Activated CD4-positive, alpha-beta T cell treated with anti-CD3 and anti-CD28 coated beads for 36 hours (primary cell): ENCODE measurements around the gene SERP2. TPM values are rescaled to one million over a fixed set of nuclear protein-coding genes. Genes with fewer than 3 reads are reported as not detected.

Experiments used
- ATAC-seq: fragments of 200-7000 bp; cut with Tn5 transposase; one replicate; pipeline ENCODE4 v1.10.0; 2021; ENCODE audit warnings: mild to moderate bottlenecking, moderate library complexity
- CTCF ChIA-PET: fragments of 350-600 bp; sonication (Branson Sonifier 250); formaldehyde crosslinking; loops from one replicate; lab custom pipeline; 2021; ENCODE audit warnings: antibody characterized with exemption; lab: Charles Lee
- POLR2A ChIA-PET: fragments of 350-600 bp; sonication (Branson Sonifier 250); formaldehyde crosslinking; loops from one replicate; lab custom pipeline; 2021; ENCODE audit warnings: antibody characterized with exemption, inconsistent platforms; lab: Charles Lee
- DNase-seq: peaks from one replicate; pipeline ENCODE4 v3.0.0-alpha.2; 2020
- H3K27ac Mint-ChIP-seq: one replicate; pipeline ENCODE4 v1.8.0; 2021; ENCODE audit warnings: mixed read lengths
- H3K27me3 Mint-ChIP-seq: one replicate; pipeline ENCODE4 v1.8.0; 2021; ENCODE audit warnings: mixed read lengths
- H3K36me3 Mint-ChIP-seq: one replicate; pipeline ENCODE4 v1.8.0; 2021; ENCODE audit warnings: low read depth, mixed read lengths
- H3K4me1 Mint-ChIP-seq: one replicate; pipeline ENCODE4 v1.8.0; 2021; ENCODE audit warnings: mixed read lengths
- H3K4me3 Mint-ChIP-seq: one replicate; pipeline ENCODE4 v1.8.0; 2021; ENCODE audit warnings: mild to moderate bottlenecking, moderate library complexity, mixed read lengths
- H3K9me3 Mint-ChIP-seq: one replicate; pipeline ENCODE4 v1.8.0; 2021; ENCODE audit warnings: low read depth, mixed read lengths
- intact Hi-C, 2 experiments: fragments of 100-400 bp; cut with DNase I in 1 of 2; cut with micrococcal nuclease in 1 of 2; formaldehyde crosslinking; loops; one replicate each; pipeline versions ENCODE4 v1.14.2 to v1.15.1; 2022 to 2024; cut with DNase I, micrococcal nuclease
- total RNA-seq, 2 experiments: library from RNA; stranded (reverse); gene quantifications; one replicate each; pipeline ENCODE4 v1.2.3, GENCODE V29; 2021

SERP2 gene
- total RNA-seq, 2 experiments from 2014 or later, result 0.63 to 0.98 TPM

DNA sequence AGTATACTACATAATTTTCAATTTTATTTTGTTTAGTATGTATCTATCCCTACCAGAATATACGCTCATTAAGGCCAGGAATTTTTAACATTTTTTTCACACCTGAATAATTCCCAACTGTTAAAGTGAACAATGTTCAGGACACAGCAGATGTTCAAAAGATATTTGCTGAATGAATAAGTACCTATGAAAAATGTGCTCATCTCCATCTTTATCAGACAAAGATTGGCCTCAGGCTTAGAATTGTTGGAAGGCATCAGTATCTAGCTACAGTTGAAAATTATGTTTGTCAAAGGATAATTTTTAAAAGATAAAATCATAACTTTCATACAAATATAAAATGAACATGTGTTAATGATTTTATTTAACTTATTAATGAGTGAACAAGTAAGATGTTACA is 30.9 kb upstream of the SERP2 start:
- ChIA-PET POLR2A (no interaction called here), CTCF (no interaction called here)
- intact Hi-C loops, result no loop called here
- no peaks in the 10 kb centered on the region for H3K9me3 Mint-ChIP-seq
- peaks cover 3% of the 10 kb centered on the region for H3K27me3 Mint-ChIP-seq
- H3K36me3 Mint-ChIP-seq, result no peaks in the 10 kb centered on the region
- no peak for ATAC-seq
- no peak for DNase-seq
- no peak overlapping the region for H3K4me3 Mint-ChIP-seq
- H3K4me1 Mint-ChIP-seq, result no peaks in the 10 kb centered on the region
- H3K27ac Mint-ChIP-seq, result no peak overlapping the region

DNA sequence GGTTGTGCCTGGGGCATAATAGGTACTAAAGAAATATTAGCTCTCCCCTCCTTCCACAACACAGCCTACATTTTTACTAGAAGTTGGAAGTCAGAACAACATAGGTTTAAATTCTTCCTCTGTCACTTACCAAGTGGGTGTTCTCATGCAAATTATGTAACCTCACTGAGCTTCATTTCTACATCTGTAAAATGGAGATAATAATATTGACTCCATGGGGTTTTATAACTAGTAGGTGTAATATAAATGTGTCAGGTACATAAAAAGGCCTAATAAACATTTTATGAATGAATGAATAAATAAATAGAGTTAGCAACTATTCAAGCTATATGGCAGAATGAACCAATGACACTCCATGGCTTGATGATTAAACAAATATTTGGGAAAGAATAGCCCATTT is 27.1 kb upstream of the SERP2 start:
- ATAC-seq (no peak), DNase-seq (no peak)
- no peaks in the 10 kb centered on the region for H3K36me3 Mint-ChIP-seq
- ChIA-PET CTCF (no interaction called here), POLR2A (no interaction called here)
- peaks cover 8% of the 10 kb centered on the region for H3K4me1 Mint-ChIP-seq
- H3K27me3 Mint-ChIP-seq, result peaks cover 3% of the 10 kb centered on the region
- no peak overlapping the region for H3K27ac Mint-ChIP-seq
- H3K4me3 Mint-ChIP-seq, result no peak overlapping the region
- H3K9me3 Mint-ChIP-seq, result no peaks in the 10 kb centered on the region
- intact Hi-C loops, result no loop called here

DNA sequence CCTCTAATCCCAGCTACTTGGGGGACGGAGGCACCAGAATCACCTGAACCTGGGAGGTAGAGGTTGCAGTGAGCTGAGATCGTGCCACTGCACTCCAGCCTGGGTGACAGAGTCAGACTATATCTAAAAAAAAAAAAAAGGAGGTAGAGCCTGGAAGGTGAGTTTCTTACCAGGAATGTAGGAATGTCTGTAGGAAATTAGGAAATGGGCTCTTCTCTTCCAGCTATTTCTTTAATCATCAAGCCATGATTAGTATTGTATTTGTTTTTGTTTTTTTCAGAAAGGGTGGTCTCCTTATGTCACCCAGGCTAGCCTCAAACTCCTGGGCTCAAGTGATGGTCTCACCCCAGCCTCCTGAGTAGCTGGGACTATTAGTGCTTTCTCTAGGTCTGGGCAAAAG is 26.3 kb upstream of the SERP2 start:
- ATAC-seq (no peak), DNase-seq (no peak)
- Mint-ChIP-seq H3K4me3 (no peak overlapping the region), H3K36me3 (no peaks in the 10 kb centered on the region), H3K27me3 (peaks cover 3% of the 10 kb centered on the region), H3K27ac (no peak overlapping the region), H3K9me3 (no peaks in the 10 kb centered on the region), H3K4me1 (peaks cover 13% of the 10 kb centered on the region)
- POLR2A ChIA-PET, result no interaction called here
- intact Hi-C loops, result no loop called here
- CTCF ChIA-PET, result no interaction called here

DNA sequence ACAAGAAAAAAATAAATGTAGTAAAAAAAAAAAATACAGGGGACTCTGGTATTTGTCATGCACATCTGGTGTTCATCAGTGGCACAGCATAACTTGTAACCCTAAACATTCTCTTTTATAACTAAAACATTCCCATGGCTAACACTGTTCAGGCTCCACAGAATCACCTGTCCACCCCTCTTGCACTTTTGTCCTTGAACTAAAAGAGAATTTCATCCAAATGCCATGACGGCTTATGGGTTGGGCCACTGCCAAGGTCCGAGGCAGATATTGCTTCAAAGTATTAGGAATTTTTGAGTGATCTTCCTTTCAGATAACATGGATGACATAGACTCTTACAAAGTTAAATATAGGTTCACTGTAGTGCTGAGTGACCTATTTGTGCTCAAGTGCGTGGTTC is 25.7 kb upstream of the SERP2 start:
- no peaks in the 10 kb centered on the region for H3K36me3 Mint-ChIP-seq
- peaks cover 17% of the 10 kb centered on the region for H3K4me1 Mint-ChIP-seq
- peaks cover 3% of the 10 kb centered on the region for H3K27me3 Mint-ChIP-seq
- ChIA-PET POLR2A (no interaction called here), CTCF (no interaction called here)
- intact Hi-C loops, result no loop called here
- ATAC-seq (no peak), DNase-seq (no peak)
- H3K27ac Mint-ChIP-seq, result no peak overlapping the region
- no peaks in the 10 kb centered on the region for H3K9me3 Mint-ChIP-seq
- H3K4me3 Mint-ChIP-seq, result no peak overlapping the region

DNA sequence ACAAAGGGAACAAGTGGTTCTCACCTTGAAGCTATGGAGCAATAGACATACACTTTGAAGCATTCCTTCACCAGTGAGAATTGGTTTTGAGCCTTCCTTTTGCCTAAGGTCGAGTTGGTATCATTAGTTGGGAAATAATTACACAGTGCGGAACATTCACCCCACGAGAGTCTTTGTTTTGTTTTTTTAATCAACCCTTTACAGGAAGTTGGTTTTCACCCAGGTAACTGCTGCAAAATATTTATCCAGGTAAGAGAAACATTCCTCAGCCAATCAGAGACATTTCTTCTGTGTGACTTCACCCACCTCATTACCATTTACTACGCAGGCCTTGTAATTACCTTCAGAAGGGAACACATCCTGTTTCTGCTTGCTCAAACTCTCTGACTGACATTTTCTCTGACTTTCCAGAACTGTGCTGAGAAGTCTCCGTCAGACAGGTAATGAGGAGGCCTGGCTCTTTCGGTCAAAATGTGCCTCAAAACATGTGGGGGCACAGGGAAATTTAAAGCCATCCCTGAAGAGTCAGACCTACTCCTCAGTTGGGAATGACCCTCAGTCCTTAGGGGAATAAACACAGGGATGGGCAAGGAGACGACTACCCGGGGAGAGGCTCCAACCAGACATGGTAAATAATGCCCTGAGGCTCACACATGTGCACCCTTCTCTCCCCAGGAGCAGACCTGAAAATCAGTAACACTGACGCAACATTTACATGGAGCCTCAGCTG is 22.7 kb upstream of the SERP2 start:
- DNase-seq, result no peak

DNA sequence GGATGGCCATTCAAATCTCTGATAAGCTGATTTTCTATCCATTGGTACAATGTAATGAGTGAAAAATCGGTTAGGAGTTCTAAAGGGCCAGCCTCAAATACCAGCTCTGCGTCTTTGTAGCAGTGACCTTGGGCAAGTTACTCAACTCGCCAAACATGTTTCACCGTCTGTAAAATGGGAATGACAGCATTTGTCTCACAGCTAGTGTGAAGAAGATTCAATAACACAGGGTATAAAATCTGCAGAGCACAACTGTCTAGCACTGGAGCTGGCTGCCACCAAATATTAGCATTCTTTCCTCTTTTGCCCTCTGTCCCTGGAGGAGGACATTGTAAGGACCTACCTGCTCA is 22.1 kb upstream of the SERP2 start:
- CTCF ChIA-PET, result interaction anchor here (0.8 to 1.0 kb wide), 3 partner anchors 85 to 1518 kb away, joined by 3 read pairs; no protein-coding TSS in a partner anchor
- no peaks in the 10 kb centered on the region for H3K36me3 Mint-ChIP-seq
- POLR2A ChIA-PET, result interaction anchor here (0.6 kb wide), 1 partner anchor 259 kb away, joined by 6 read pairs; no protein-coding TSS in a partner anchor

More for the DNA sequence above, 22.7 kb upstream of the SERP2 start:
- ATAC-seq, result no peak
- Mint-ChIP-seq H3K4me3 (no peak overlapping the region), H3K9me3 (no peaks in the 10 kb centered on the region), H3K36me3 (no peaks in the 10 kb centered on the region), H3K27ac (no peak overlapping the region), H3K27me3 (peaks cover 1% of the 10 kb centered on the region), H3K4me1 (peaks cover 17% of the 10 kb centered on the region)
- POLR2A ChIA-PET, result interaction anchor here (0.6 kb wide), 1 partner anchor 260 kb away, joined by 6 read pairs; no protein-coding TSS in a partner anchor
- CTCF ChIA-PET, result interaction anchor here (0.7 kb wide), 1 partner anchor 110 kb away, joined by 3 read pairs; no protein-coding TSS in a partner anchor
- intact Hi-C loops, result no loop called here

DNA sequence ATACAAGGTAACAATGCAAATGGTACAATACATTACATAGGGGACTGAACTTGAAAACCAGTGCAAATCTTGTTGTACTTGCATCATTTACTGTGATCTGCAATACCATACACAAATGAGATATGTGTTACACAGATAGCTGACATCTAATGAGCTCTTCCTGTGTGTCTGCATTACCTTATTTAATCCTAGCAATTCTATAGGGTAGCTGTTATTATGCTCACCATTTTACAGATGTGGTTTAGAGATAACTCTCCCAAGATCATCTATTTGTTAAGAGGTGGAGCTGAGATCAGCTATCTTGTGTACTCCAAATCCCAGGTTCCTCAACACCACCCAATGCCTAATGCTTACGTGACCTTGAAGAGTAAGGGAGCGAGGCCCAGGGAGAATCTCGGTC is 21.4 kb upstream of the SERP2 start:
- ATAC-seq (no peak), DNase-seq (no peak)
- no peaks in the 10 kb centered on the region for H3K36me3 Mint-ChIP-seq
- H3K27ac Mint-ChIP-seq, result no peak overlapping the region
- H3K9me3 Mint-ChIP-seq, result no peaks in the 10 kb centered on the region
- intact Hi-C loops, result no loop called here
- H3K4me3 Mint-ChIP-seq, result no peak overlapping the region
- ChIA-PET CTCF (interaction anchor here (0.8 to 1.0 kb wide), 3 partner anchors 84 to 1517 kb away, joined by 3 read pairs; no protein-coding TSS in a partner anchor), POLR2A (no interaction called here)
- no peaks in the 10 kb centered on the region for H3K27me3 Mint-ChIP-seq
- H3K4me1 Mint-ChIP-seq, result peaks cover 17% of the 10 kb centered on the region

More for the DNA sequence above, 22.1 kb upstream of the SERP2 start:
- Mint-ChIP-seq H3K27me3 (no peaks in the 10 kb centered on the region), H3K9me3 (no peaks in the 10 kb centered on the region), H3K27ac (no peak overlapping the region), H3K4me3 (no peak overlapping the region), H3K4me1 (peaks cover 17% of the 10 kb centered on the region)
- DNase-seq, result no peak
- ATAC-seq, result no peak
- intact Hi-C loops, result no loop called here

DNA sequence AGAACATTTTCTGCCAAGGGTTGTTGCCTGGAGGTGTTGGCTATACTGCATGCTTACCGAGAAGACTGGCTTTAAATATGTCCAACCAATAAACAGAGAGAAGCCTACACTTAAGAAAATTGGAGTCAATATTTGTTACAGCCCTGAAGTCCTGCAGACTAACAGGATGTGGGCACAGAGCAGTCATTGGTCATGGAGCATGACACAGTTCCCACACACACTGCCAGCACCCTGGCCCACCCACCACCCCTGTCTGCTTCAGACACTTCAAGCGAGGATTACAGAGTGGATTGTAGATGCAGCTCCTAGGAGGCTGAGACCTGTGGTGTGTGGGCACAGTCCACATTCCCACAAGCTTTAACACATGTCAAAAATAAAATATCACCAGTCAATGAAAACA is 21.0 kb upstream of the SERP2 start:
- ChIA-PET POLR2A (no interaction called here), CTCF (no interaction called here)
- H3K36me3 Mint-ChIP-seq, result no peaks in the 10 kb centered on the region
- H3K4me1 Mint-ChIP-seq, result peaks cover 17% of the 10 kb centered on the region
- no peak overlapping the region for H3K4me3 Mint-ChIP-seq
- no peak for ATAC-seq
- H3K9me3 Mint-ChIP-seq, result no peaks in the 10 kb centered on the region
- DNase-seq, result peak; percentile 6
- no peaks in the 10 kb centered on the region for H3K27me3 Mint-ChIP-seq
- intact Hi-C loops, result no loop called here
- H3K27ac Mint-ChIP-seq, result no peak overlapping the region

DNA sequence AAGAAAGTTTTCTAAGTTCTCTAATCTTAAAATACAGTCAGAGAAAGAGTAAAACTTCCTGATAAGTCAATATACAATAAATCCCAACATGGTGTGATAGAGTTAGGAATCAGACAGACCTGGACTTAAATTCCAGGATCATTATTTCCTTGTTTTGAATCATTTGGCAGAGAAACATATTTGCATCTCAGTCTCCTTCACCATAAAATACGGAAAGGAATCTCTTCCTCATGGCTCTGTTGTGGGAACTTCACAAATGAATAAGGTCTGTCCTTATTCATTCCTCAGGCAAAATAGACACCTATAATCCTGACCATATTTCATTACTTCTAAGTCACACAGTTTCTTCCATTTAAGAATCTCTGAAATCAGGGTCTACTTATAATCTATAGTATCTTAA is 19.3 kb upstream of the SERP2 start:
- H3K27me3 Mint-ChIP-seq, result no peaks in the 10 kb centered on the region
- no peak overlapping the region for H3K4me3 Mint-ChIP-seq
- no peak overlapping the region for H3K27ac Mint-ChIP-seq
- H3K9me3 Mint-ChIP-seq, result no peaks in the 10 kb centered on the region
- peaks cover 17% of the 10 kb centered on the region for H3K4me1 Mint-ChIP-seq
- ChIA-PET CTCF (no interaction called here), POLR2A (no interaction called here)
- H3K36me3 Mint-ChIP-seq, result no peaks in the 10 kb centered on the region
- intact Hi-C loops, result no loop called here
- DNase-seq (no peak), ATAC-seq (no peak)

DNA sequence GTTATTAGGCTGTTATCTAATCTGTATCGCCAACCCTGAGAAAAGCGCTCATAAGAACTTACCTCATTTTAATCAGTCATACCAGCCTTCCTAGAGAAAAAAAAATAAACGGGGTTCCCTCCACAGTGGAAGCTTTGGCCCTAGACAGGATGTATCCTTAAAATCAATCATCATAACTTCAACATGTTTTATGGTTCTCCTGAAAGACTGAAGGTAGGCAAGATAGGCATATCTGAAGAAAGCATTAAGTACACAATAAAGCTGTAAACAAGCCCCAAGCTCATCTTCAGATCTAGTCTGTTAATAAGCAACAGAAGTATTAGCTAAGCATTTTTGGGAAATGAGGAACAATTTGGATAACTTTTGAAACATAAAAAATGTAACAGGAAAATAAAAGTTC is 18.7 kb upstream of the SERP2 start:
- intact Hi-C loops, result no loop called here
- Mint-ChIP-seq H3K9me3 (no peaks in the 10 kb centered on the region), H3K27me3 (no peaks in the 10 kb centered on the region), H3K4me3 (no peak overlapping the region), H3K4me1 (peaks cover 17% of the 10 kb centered on the region), H3K36me3 (no peaks in the 10 kb centered on the region), H3K27ac (no peak overlapping the region)
- POLR2A ChIA-PET, result no interaction called here
- DNase-seq (no peak), ATAC-seq (no peak)
- CTCF ChIA-PET, result interaction anchor here (0.7 kb wide), 1 partner anchor 468 kb away, joined by 3 read pairs; no protein-coding TSS in a partner anchor

DNA sequence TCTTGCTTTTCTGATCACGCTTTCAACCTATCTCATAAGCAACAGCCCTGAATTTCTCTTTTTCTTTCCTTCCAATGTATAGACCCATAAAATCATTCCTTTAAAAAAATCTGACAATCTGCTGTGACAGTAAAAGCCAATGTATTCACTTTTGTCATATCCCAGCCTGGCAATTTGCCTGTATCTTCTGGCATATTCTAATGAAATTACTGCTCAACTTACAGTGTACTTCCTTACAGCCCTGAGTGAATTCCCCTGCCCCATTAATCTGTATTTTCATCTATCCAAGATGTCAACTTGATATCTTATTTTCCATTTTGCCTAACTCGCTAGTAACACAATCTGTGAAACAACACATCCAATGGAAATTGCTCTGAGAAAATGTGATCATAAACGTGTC is 18.0 kb upstream of the SERP2 start:
- POLR2A ChIA-PET, result no interaction called here
- Mint-ChIP-seq H3K4me1 (peaks cover 16% of the 10 kb centered on the region), H3K36me3 (no peaks in the 10 kb centered on the region), H3K27me3 (no peaks in the 10 kb centered on the region), H3K27ac (no peak overlapping the region), H3K4me3 (no peak overlapping the region), H3K9me3 (no peaks in the 10 kb centered on the region)
- ATAC-seq (no peak), DNase-seq (no peak)
- CTCF ChIA-PET, result interaction anchor here (0.7 kb wide), 1 partner anchor 469 kb away, joined by 3 read pairs; no protein-coding TSS in a partner anchor
- intact Hi-C loops, result no loop called here

DNA sequence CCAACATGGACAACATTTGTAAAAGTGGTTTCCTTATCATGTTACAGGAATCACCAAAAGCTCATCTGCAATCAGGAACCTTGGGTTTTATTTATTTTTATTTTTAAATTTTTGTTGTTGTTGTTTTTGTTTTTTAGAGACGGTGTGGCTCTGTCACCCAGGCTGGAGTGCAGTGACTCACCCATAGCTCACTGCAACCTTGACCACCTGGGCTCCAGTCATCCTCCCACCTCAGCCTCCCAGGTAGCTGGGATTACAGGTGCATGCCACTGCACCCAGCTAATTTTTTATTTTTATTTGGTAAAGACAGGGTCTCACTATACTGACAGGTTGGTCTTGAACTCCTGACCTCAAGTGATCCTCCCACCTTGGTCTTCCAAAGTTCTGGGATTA is 13.6 kb upstream of the SERP2 start:
- Mint-ChIP-seq H3K36me3 (no peaks in the 10 kb centered on the region), H3K27me3 (peaks cover 3% of the 10 kb centered on the region), H3K27ac (no peak overlapping the region), H3K4me1 (no peaks in the 10 kb centered on the region), H3K9me3 (no peaks in the 10 kb centered on the region), H3K4me3 (no peak overlapping the region)
- intact Hi-C loops, result no loop called here
- DNase-seq, result no peak
- no peak for ATAC-seq
- ChIA-PET CTCF (no interaction called here), POLR2A (no interaction called here)
